ENCODE measurements around the gene CACNA2D1. TPM values are rescaled to one million over a fixed set of nuclear protein-coding genes. Genes with fewer than 3 reads are reported as not detected.

The CACNA2D1 gene
- total and polyA plus RNA-seq, 8 donors, result 10.7 to 20.8 (median 16.6) TPM

DNA sequence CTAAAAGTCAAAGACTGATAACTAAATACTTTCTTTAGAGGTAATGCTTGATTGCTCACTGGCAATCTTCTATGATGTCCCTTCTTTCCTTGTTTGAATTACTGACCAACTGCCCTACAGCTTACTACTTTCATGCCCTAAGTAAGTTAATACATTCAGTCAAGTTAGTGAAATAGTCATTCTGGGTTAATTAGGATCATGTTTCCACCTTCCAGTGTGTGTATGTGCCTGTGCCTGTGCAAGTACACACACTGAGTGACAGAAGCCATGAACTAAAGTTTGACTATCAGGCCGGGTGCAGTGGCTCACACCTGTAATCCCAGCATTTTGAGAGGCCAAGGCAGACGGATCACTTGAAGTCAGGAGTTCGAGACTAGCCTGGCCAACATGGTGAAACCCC lies 187.9 kb downstream of the CACNA2D1 start:
- DNase-seq, result no peak
- no peak overlapping the region for H3K4me3 ChIP-seq
- no peak overlapping the region for H3K27ac ChIP-seq
- no peaks in the 10 kb centered on the region for H3K36me3 ChIP-seq
- no peak for ATAC-seq
- H3K27me3 ChIP-seq, result no peaks in the 10 kb centered on the region
- TF ChIP-seq, protein P1, sequence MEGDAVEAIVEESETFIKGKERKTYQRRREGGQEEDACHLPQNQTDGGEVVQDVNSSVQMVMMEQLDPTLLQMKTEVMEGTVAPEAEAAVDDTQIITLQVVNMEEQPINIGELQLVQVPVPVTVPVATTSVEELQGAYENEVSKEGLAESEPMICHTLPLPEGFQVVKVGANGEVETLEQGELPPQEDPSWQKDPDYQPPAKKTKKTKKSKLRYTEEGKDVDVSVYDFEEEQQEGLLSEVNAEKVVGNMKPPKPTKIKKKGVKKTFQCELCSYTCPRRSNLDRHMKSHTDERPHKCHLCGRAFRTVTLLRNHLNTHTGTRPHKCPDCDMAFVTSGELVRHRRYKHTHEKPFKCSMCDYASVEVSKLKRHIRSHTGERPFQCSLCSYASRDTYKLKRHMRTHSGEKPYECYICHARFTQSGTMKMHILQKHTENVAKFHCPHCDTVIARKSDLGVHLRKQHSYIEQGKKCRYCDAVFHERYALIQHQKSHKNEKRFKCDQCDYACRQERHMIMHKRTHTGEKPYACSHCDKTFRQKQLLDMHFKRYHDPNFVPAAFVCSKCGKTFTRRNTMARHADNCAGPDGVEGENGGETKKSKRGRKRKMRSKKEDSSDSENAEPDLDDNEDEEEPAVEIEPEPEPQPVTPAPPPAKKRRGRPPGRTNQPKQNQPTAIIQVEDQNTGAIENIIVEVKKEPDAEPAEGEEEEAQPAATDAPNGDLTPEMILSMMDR (IDR thresholded peaks at IDR 0.05), result no peak
- H3K9me3 ChIP-seq, result no peaks in the 10 kb centered on the region
- intact Hi-C loops (cut with DNase I), result no loop called here
- no peaks in the 10 kb centered on the region for H3K4me1 ChIP-seq

DNA sequence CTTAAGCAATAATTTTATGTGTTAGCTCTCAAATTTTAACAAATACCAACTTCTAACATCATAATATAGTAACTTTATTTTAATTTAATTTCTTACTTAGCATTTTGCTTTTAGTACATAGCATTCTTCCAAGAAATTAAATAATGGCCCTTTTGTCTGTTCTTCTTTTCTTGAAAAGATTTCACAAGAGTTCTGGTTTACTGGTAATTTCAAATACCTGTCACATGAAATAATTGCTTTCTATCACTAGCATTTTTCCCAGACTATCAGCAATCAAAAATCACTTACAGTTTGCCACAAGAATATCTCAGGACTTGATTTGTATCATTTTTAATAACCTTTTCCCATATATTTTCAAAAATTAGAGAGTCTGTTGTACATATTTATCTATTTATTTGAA lies 193.0 kb downstream of the CACNA2D1 start:
- TF ChIP-seq, protein P1 (IDR thresholded peaks at IDR 0.05), result no peak
- H3K9me3 ChIP-seq, result no peaks in the 10 kb centered on the region
- no peak overlapping the region for H3K27ac ChIP-seq
- intact Hi-C loops (cut with DNase I), result no loop called here
- DNase-seq (no peak), ATAC-seq (no peak)
- H3K36me3 ChIP-seq, result no peaks in the 10 kb centered on the region
- no peak overlapping the region for H3K4me3 ChIP-seq
- no peaks in the 10 kb centered on the region for H3K27me3 ChIP-seq
- H3K4me1 ChIP-seq, result no peaks in the 10 kb centered on the region

DNA sequence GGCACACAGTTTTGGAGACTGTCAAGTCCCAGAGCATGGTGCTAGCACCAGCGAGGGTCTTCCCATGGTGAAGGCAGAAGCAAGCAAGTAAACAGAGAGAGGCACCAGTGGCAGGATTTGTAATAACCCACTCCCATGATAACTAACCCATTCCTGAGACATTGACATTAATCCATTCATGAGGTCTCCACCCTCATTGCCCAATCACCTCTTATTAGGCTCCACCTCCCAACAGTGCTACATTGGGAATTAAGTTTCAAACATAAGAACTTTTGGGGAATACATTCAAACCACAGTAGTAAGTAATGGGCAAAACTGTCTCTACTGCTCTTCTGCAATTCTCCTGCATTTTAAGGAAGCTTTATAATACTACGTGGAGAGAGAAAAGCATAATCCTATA lies 193.6 kb downstream of the CACNA2D1 start:
- Histone ChIP-seq H3K4me1 (no peaks in the 10 kb centered on the region), H3K27me3 (no peaks in the 10 kb centered on the region), H3K9me3 (no peaks in the 10 kb centered on the region), H3K4me3 (no peak overlapping the region), H3K27ac (no peak overlapping the region), H3K36me3 (no peaks in the 10 kb centered on the region)
- intact Hi-C loops (cut with DNase I), result no loop called here
- DNase-seq (no peak), ATAC-seq (no peak)
- TF ChIP-seq, protein P1 (IDR thresholded peaks at IDR 0.05), result no peak

DNA sequence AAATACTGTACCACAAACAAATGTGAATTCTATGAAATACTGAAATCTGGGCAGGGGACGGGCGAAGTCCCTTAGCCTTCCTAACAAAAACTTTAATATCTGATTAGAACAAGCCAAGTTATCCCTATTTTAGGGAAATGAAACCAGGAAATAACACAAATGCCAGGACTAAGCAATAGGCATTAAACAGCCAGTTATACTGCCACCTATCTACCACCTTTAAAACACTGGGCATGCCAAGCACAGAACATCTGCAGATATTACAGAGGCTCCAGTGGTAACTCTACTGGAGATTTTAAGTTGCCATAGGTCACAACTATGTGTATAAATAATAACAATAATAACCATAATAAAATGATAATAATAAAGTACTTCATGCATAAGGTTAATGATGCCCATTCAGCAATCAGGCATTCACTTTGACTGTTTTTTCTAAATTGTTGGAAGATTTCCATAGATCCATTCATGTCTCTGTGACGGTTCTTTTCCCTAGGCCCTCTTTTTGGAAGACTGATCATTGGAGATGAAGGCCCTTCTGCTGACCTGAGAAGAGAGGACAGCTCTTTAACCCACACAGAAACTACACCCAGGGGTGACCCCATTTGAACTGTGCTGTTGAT lies 195.7 kb downstream of the CACNA2D1 start:
- peak; percentile 27 for ATAC-seq

DNA sequence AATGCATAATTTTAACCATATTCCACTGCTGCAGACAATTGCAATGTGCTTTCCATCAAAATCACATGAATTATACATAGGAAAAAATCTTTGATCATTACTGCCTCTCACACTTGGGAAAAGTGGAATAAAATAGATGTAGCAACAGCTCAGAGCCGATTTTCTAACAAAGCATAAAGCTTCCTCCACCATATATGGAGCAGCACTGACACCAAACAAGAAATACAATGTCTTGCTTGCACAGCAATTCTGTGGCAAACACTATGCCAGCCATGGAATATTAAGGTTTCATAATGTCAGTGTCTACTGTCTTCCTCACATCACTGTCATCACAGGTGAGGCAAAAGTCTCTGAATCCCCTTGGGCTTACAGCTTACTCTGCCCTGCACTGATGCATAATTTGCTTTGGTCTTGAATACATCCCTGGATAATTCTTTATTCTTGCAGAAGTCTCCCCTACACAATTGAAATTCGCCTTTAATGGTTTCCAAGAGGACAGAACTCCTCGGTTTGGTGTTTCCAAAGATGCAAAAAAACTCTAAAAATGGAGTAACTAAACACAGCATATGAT lies 198.5 kb downstream of the CACNA2D1 start:
- intact Hi-C loops (cut with DNase I), result no loop called here
- H3K27ac ChIP-seq, result no peak overlapping the region
- no peaks in the 10 kb centered on the region for H3K36me3 ChIP-seq
- no peaks in the 10 kb centered on the region for H3K4me1 ChIP-seq
- H3K4me3 ChIP-seq, result no peak overlapping the region
- DNase-seq (no peak), ATAC-seq (no peak)
- H3K27me3 ChIP-seq, result no peaks in the 10 kb centered on the region
- TF ChIP-seq, protein P1 (IDR thresholded peaks at IDR 0.05), result no peak
- no peaks in the 10 kb centered on the region for H3K9me3 ChIP-seq

More for the DNA sequence above, 195.7 kb downstream of the CACNA2D1 start:
- TF ChIP-seq, protein P1 (IDR thresholded peaks at IDR 0.05), result no peak
- intact Hi-C loops (cut with DNase I), result no loop called here
- Histone ChIP-seq H3K27me3 (no peaks in the 10 kb centered on the region), H3K4me1 (no peaks in the 10 kb centered on the region), H3K9me3 (no peaks in the 10 kb centered on the region), H3K27ac (no peak overlapping the region), H3K4me3 (no peak overlapping the region), H3K36me3 (no peaks in the 10 kb centered on the region)
- no peak for DNase-seq
